Panc1 (cell line): ENCODE data around the gene ZNF12. TPM values are rescaled to one million over a fixed set of nuclear protein-coding genes. Genes with fewer than 3 reads are reported as not detected.

Experiments
- ATAC-seq: fragments of 200-7000 bp; cut with Tn5 transposase; 2 replicates; pipeline ENCODE4 v1.9.1; 2020; ENCODE audit warnings: mild to moderate bottlenecking, moderate library complexity
- BruUV-seq: library from RNA; stranded (reverse); fragments of 400-500 nt; replicated peaks from 2 replicates; lab custom pipeline; 2021; lab: Mats Ljungman, UMichigan
- CTCF ChIA-PET: fragments of 300-600 bp; sonication (Branson Sonifier 250); formaldehyde crosslinking; loops from one replicate; lab custom pipeline; 2022; ENCODE audit warnings: antibody characterized with exemption; lab: Charles Lee
- POLR2A ChIA-PET: fragments of 300-600 bp; sonication (Branson Sonifier 250); formaldehyde crosslinking; loops from one replicate; lab custom pipeline; 2022; ENCODE audit warnings: antibody characterized with exemption; lab: Charles Lee
- DNase-seq: peaks from one replicate; pipeline ENCODE4 v3.0.0-alpha.2; 2010; ENCODE audit warnings: low read depth, low spot score
- H3K27ac ChIP-seq: 2 replicates; pipeline ENCODE4 v1.5.1; 2011; ENCODE audit warnings: mild to moderate bottlenecking, low read length, inconsistent platforms
- H3K27me3 ChIP-seq: fragments of 200-500 bp; sonication (Bioruptor generic); 2 replicates; pipeline ENCODE4 v1.6.0; 2014; ENCODE audit warnings: low read length, inconsistent platforms; ENCODE audit not compliant: control insufficient read depth, insufficient read depth
- H3K36me3 ChIP-seq: fragments of 200-500 bp; sonication (Bioruptor generic); 2 replicates; pipeline ENCODE4 v1.5.1; 2014; ENCODE audit warnings: inconsistent platforms, mild to moderate bottlenecking, low read length, moderate library complexity; ENCODE audit not compliant: control insufficient read depth, insufficient read depth
- H3K4me1 ChIP-seq: 2 replicates; pipeline ENCODE4 v1.5.1; 2011; ENCODE audit warnings: inconsistent platforms, mild to moderate bottlenecking, low read length, moderate library complexity; ENCODE audit not compliant: control insufficient read depth, insufficient read depth
- H3K4me3 ChIP-seq, 2 experiments: 2 replicates each; pipeline ENCODE4 v1.5.1; 2011 to 2012; ENCODE audit warnings: low read depth in 2 of 2, low read length in 2 of 2, mild to moderate bottlenecking in 2 of 2, inconsistent platforms in 1 of 2, moderate library complexity in 1 of 2
- H3K9me3 ChIP-seq: fragments of 200-500 bp; sonication (Bioruptor generic); 2 replicates; pipeline ENCODE4 v1.5.1; 2014; ENCODE audit warnings: low read depth, mild to moderate bottlenecking, inconsistent platforms, low read length, moderate library complexity; ENCODE audit not compliant: control insufficient read depth, insufficient read depth
- POLR2AphosphoS5 ChIP-seq: IDR thresholded peaks from 2 replicates; pipeline ENCODE4 v1.6.1; 2012; ENCODE audit warnings: mild to moderate bottlenecking, low read depth, low read length, moderate library complexity
- SIN3A ChIP-seq: IDR thresholded peaks from 2 replicates; pipeline ENCODE4 v1.6.1; 2012; ENCODE audit warnings: low read depth, mild to moderate bottlenecking, low read length, moderate library complexity, borderline replicate concordance; ENCODE audit not compliant: insufficient read depth
- TCF7L2 ChIP-seq: IDR thresholded peaks from 2 replicates; pipeline ENCODE4 v1.6.1; 2011; ENCODE audit warnings: mild to moderate bottlenecking, low read depth, low read length, inconsistent platforms
- in situ Hi-C: cut with HindIII; loops from 2 replicates; pipeline ENCODE4 v1.10.0; 2016; ENCODE audit warnings: low sequenced_read_pairs, low pct_unique_long_range_greater_than_20kb
- intact Hi-C: fragments of 100-400 bp; cut with micrococcal nuclease; formaldehyde crosslinking; loops from one replicate; pipeline ENCODE4 v1.10.0; 2022; ENCODE audit not compliant: unreplicated experiment
- total RNA-seq: library from RNA; stranded (reverse); gene quantifications from one replicate; pipeline ENCODE4 v1.2.1, GENCODE V29; 2021; ENCODE audit not compliant: unreplicated experiment
- TF ChIP-seq, protein P1 (sequence below): fragments of 450-650 bp; IDR thresholded peaks from 2 replicates; pipeline ENCODE4 v1.5.1; 2017; ENCODE audit warnings: mild to moderate bottlenecking
- TF ChIP-seq, protein P2 (sequence below), 2 experiments: IDR thresholded peaks; 2 replicates each; pipeline ENCODE4 v1.6.1; 2011 to 2012; ENCODE audit warnings: low read depth in 2 of 2, control low read depth in 1 of 2, low read length in 1 of 2, mild to moderate bottlenecking in 1 of 2, moderate library complexity in 1 of 2; ENCODE audit not compliant: insufficient read depth in 1 of 2

The ZNF12 gene
- total RNA-seq, 1 experiment from 2014 or later = 37.3 TPM

DNA sequence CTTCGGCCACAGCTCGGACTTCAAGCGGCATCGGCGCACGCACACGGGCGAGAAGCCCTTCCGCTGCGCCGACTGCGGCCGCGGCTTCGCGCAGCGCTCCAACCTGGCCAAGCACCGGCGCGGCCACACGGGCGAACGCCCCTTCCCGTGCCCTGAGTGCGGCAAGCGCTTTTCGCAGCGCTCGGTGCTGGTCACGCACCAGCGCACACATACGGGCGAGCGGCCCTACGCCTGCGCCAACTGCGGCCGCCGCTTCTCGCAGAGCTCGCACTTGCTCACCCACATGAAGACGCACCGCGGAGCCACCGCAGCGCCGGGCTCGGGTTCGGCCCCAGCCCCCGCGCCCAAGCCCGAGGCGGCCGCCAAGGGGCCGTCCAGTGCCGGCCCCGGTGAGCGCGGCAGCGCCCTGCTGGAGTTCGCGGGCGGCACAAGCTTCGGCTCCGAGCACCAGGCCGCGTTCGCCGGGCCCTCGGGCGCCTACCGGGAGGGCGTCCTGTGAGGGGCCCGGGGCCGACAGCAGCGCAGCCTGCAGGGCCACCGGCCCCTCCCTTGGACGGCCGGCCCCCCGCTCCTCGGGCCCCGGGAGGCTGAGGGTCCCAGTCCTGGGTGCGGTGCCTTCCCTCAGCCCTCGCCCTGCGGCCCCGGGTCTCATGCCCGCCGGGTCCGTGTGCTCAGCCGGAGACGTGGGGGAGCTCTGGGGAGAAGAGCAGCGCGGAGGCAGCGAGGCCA lies 52.5 kb downstream of the ZNF12 start:
- H3K9me3 ChIP-seq = no peaks in the 10 kb centered on the region; the same call in 1 of the 2 replicates
- no peak for DNase-seq
- no TSS peak for BruUV-seq
- no peak for ATAC-seq
- no peaks in the 10 kb centered on the region; the same call in 1 of the 2 replicates for H3K36me3 ChIP-seq
- intact Hi-C loops (no loop called here), in situ Hi-C loops (no loop called here)
- ChIA-PET POLR2A (no interaction called here), CTCF (no interaction called here)
- no peak overlapping the region for H3K4me3 ChIP-seq
- H3K4me1 ChIP-seq = peaks cover 8% of the 10 kb centered on the region
- H3K27ac ChIP-seq = no peak overlapping the region
- H3K27me3 ChIP-seq = no peaks in the 10 kb centered on the region
- TF ChIP-seq POLR2AphosphoS5 (no peak), TCF7L2 (no peak)
- TF ChIP-seq, protein P1, sequence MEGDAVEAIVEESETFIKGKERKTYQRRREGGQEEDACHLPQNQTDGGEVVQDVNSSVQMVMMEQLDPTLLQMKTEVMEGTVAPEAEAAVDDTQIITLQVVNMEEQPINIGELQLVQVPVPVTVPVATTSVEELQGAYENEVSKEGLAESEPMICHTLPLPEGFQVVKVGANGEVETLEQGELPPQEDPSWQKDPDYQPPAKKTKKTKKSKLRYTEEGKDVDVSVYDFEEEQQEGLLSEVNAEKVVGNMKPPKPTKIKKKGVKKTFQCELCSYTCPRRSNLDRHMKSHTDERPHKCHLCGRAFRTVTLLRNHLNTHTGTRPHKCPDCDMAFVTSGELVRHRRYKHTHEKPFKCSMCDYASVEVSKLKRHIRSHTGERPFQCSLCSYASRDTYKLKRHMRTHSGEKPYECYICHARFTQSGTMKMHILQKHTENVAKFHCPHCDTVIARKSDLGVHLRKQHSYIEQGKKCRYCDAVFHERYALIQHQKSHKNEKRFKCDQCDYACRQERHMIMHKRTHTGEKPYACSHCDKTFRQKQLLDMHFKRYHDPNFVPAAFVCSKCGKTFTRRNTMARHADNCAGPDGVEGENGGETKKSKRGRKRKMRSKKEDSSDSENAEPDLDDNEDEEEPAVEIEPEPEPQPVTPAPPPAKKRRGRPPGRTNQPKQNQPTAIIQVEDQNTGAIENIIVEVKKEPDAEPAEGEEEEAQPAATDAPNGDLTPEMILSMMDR = no peak

- Histone ChIP-seq H3K9me3 (no peaks in the 10 kb centered on the region; the same call in 1 of the 2 replicates), H3K36me3 (no peaks in the 10 kb centered on the region; the same call in 1 of the 2 replicates), H3K4me1 (no peaks in the 10 kb centered on the region), H3K27ac (no peak overlapping the region), H3K4me3 (no peak overlapping the region), H3K27me3 (no peaks in the 10 kb centered on the region)
- ChIA-PET CTCF (no interaction called here), POLR2A (no interaction called here)
- no TSS peak for BruUV-seq
- in situ Hi-C loops = no loop called here
- intact Hi-C loops = no loop called here
- no peak for TF ChIP-seq SIN3A
- no peak for TF ChIP-seq TCF7L2
- TF ChIP-seq POLR2AphosphoS5 = no peak
- TF ChIP-seq, protein P1 = no peak
- TF ChIP-seq, protein P2, sequence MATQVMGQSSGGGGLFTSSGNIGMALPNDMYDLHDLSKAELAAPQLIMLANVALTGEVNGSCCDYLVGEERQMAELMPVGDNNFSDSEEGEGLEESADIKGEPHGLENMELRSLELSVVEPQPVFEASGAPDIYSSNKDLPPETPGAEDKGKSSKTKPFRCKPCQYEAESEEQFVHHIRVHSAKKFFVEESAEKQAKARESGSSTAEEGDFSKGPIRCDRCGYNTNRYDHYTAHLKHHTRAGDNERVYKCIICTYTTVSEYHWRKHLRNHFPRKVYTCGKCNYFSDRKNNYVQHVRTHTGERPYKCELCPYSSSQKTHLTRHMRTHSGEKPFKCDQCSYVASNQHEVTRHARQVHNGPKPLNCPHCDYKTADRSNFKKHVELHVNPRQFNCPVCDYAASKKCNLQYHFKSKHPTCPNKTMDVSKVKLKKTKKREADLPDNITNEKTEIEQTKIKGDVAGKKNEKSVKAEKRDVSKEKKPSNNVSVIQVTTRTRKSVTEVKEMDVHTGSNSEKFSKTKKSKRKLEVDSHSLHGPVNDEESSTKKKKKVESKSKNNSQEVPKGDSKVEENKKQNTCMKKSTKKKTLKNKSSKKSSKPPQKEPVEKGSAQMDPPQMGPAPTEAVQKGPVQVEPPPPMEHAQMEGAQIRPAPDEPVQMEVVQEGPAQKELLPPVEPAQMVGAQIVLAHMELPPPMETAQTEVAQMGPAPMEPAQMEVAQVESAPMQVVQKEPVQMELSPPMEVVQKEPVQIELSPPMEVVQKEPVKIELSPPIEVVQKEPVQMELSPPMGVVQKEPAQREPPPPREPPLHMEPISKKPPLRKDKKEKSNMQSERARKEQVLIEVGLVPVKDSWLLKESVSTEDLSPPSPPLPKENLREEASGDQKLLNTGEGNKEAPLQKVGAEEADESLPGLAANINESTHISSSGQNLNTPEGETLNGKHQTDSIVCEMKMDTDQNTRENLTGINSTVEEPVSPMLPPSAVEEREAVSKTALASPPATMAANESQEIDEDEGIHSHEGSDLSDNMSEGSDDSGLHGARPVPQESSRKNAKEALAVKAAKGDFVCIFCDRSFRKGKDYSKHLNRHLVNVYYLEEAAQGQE (IDR thresholded peaks at IDR 0.05; ENCODE audit: insufficient read depth in 1 of 2, low read depth in 2 of 2, low read length in 1 of 2) = no peak
- ATAC-seq (no peak), DNase-seq (no peak)
Observed at GRCh38 chr7:6653071-6654003, 53.4 kb downstream of the ZNF12 start.
